ENCODE results near the gene DNAH5.
"Not testable (repeated sequence)": the region's sequence is repeated elsewhere in the genome, so short reads cannot be mapped to it uniquely, and the experiment has no call there.

DNAH5 gene, protein sequence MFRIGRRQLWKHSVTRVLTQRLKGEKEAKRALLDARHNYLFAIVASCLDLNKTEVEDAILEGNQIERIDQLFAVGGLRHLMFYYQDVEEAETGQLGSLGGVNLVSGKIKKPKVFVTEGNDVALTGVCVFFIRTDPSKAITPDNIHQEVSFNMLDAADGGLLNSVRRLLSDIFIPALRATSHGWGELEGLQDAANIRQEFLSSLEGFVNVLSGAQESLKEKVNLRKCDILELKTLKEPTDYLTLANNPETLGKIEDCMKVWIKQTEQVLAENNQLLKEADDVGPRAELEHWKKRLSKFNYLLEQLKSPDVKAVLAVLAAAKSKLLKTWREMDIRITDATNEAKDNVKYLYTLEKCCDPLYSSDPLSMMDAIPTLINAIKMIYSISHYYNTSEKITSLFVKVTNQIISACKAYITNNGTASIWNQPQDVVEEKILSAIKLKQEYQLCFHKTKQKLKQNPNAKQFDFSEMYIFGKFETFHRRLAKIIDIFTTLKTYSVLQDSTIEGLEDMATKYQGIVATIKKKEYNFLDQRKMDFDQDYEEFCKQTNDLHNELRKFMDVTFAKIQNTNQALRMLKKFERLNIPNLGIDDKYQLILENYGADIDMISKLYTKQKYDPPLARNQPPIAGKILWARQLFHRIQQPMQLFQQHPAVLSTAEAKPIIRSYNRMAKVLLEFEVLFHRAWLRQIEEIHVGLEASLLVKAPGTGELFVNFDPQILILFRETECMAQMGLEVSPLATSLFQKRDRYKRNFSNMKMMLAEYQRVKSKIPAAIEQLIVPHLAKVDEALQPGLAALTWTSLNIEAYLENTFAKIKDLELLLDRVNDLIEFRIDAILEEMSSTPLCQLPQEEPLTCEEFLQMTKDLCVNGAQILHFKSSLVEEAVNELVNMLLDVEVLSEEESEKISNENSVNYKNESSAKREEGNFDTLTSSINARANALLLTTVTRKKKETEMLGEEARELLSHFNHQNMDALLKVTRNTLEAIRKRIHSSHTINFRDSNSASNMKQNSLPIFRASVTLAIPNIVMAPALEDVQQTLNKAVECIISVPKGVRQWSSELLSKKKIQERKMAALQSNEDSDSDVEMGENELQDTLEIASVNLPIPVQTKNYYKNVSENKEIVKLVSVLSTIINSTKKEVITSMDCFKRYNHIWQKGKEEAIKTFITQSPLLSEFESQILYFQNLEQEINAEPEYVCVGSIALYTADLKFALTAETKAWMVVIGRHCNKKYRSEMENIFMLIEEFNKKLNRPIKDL (N-terminal part only)

DNA sequence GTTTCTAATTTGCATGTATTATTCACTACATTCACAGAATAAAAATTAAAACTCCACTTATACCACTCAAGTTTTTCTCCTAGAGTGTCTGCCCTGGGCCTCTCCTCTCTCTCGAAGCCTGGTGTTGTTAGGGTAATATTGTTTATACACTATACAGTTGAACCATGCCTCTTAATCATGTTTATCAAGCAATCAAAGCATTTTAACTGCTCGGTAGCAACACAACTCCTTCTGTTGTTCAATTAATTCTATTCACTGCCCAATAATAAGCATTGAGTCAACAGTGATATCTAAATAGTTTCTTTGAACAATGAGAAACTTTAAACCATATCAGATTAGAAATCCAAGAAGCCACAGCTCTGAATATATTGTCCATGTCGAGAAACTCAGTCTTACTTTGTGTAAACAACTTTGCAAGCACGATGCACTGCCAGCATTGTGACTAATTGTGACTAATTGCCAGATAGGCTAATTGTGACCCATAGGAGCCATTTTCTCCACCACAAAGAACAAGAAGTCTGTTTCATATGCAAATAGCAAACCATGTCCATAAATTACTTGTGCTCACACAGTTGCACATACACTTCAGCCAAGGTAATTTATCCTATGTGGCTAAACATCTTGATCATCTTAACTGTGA is at the start of gene DNAH5:
TSS of gene DNAH5 (minus strand) at position 129 of the 640 bp plus-strand sequence. CDS start 250 bp downstream, outside the sequence.
- Histone ChIP-seq H3K9me3 (ENCODE audit: low read length) (no peaks in the 10 kb centered on the region), H3K4me3 (ENCODE audit: low read depth in 1 of 2, low read length in 2 of 2) (no peak within 1 kb of the TSS), H3K4me1 (ENCODE audit: insufficient read depth, low read length) (no peaks in the 10 kb centered on the region), H3K9ac (ENCODE audit: low read length) (no peak within 1 kb of the TSS), H3K27me3 (ENCODE audit: control insufficient read depth in 1 of 2, insufficient read depth in 2 of 2, low read length in 2 of 2) (no peaks in the 10 kb centered on the region), H3K27ac (ENCODE audit: low read depth, low read length) (no peak within 1 kb of the TSS), H3K36me3 (ENCODE audit: insufficient read depth, low read length) (no peaks in the 10 kb centered on the region)

DNA sequence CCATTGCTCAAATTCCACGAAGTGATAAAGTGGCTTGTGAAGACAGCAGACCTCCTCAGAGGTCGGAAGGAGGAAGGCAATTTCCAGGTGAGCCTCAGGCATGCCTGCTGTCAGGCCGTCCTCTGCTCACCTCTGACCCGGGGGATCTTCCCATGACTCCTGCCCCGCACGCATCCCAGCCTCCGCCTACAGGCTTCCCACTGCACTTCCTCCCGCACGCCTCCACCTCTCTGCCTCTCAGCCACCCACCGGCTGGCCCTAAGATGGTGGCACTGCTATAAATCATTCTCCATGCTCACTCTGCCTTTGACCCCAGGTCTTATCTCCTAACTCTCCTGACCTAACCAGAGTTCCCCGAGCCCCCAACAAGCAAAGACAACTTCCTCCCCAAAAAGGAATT is 49.4 kb upstream of the DNAH5 start:
- Histone ChIP-seq H3K9ac (ENCODE audit: low read length) (no peak overlapping the region), H3K4me3 (ENCODE audit: low read depth in 1 of 2, low read length in 2 of 2) (no peak overlapping the region), H3K27me3 (ENCODE audit: control insufficient read depth in 1 of 2, insufficient read depth in 2 of 2, low read length in 2 of 2) (no peaks in the 10 kb centered on the region), H3K9me3 (ENCODE audit: low read length) (no peaks in the 10 kb centered on the region), H3K4me1 (ENCODE audit: insufficient read depth, low read length) (no peaks in the 10 kb centered on the region), H3K36me3 (ENCODE audit: insufficient read depth, low read length) (no peaks in the 10 kb centered on the region), H3K27ac (ENCODE audit: low read depth, low read length) (no peak overlapping the region)

DNA sequence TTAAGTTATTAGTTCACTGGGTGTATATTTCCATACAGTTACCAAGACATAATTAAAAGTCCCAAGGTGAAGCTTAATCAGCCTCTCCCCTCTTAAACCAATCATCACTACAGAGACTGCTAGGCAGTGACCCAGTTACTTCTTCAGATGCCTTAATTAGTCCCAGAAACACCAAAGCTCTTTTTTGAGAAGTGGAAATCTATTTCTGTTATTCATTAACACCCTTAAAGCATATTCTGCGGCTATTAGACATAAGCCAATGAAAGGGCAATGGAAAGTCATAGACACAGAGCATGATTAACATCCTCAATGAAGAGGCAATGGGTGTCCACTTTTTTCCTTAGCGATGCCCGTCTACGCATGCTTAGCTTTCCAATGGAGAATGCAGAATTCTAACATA is 48.3 kb upstream of the DNAH5 start:
- Histone ChIP-seq H3K27me3 (ENCODE audit: control insufficient read depth in 1 of 2, insufficient read depth in 2 of 2, low read length in 2 of 2) (no peaks in the 10 kb centered on the region), H3K4me1 (ENCODE audit: insufficient read depth, low read length) (no peaks in the 10 kb centered on the region), H3K9ac (ENCODE audit: low read length) (no peak overlapping the region), H3K9me3 (ENCODE audit: low read length) (no peaks in the 10 kb centered on the region), H3K4me3 (ENCODE audit: low read depth in 1 of 2, low read length in 2 of 2) (no peak overlapping the region), H3K27ac (ENCODE audit: low read depth, low read length) (no peak overlapping the region), H3K36me3 (ENCODE audit: insufficient read depth, low read length) (no peaks in the 10 kb centered on the region)

DNA sequence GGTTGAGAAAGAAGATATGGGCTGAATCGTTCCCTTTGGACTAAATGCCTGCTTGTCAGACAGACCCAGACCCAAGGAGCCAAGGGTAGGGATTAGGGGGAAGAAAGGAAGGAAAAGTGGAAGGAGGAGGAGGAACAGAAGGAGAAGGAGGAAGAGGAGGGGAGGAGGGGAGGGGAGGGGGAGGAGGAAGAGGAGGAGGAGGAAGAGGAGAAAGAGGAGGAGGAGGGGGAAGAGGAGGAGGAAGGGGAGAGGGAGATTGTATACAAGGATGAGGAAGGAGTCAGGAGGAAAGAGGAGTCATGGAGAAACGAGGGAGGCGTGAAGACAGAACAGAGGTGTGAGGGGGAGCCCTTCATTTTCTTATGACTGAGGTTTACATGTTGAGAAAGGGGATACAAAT is 46.9 kb upstream of the DNAH5 start:
- no peaks in the 10 kb centered on the region for H3K9me3 ChIP-seq (ENCODE audit: low read length)
- no peaks in the 10 kb centered on the region for H3K4me1 ChIP-seq (ENCODE audit: insufficient read depth, low read length)
- H3K27ac ChIP-seq (ENCODE audit: low read depth, low read length): no peak overlapping the region
- no peaks in the 10 kb centered on the region for H3K27me3 ChIP-seq (ENCODE audit: control insufficient read depth in 1 of 2, insufficient read depth in 2 of 2, low read length in 2 of 2)
- H3K4me3 ChIP-seq (ENCODE audit: low read depth in 1 of 2, low read length in 2 of 2): no peak overlapping the region
- H3K36me3 ChIP-seq (ENCODE audit: insufficient read depth, low read length): no peaks in the 10 kb centered on the region
- no peak overlapping the region for H3K9ac ChIP-seq (ENCODE audit: low read length)

DNA sequence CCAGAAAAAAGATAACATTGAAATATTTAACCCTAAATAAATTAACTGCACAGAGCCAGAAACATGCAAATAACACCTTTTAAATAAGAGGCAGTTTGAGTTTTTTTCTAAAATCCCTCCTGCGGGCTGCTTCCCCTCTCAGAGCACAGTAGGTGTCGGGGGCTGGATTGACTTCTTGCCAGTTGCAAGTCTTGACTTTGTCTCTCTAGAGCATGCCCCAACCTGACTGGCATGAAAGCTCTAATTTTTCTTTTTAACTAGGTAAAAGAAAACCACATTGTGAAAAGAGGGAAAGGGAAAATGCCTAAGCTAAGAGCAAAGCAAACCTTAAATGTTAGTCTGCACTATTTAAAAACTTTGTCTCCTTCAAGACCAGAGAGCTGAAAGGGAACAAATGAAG is 46.4 kb upstream of the DNAH5 start:
- Histone ChIP-seq H3K36me3 (ENCODE audit: insufficient read depth, low read length) (no peaks in the 10 kb centered on the region), H3K9me3 (ENCODE audit: low read length) (no peaks in the 10 kb centered on the region), H3K4me1 (ENCODE audit: insufficient read depth, low read length) (no peaks in the 10 kb centered on the region), H3K4me3 (ENCODE audit: low read depth in 1 of 2, low read length in 2 of 2) (no peak overlapping the region), H3K27ac (ENCODE audit: low read depth, low read length) (no peak overlapping the region), H3K9ac (ENCODE audit: low read length) (no peak overlapping the region), H3K27me3 (ENCODE audit: control insufficient read depth in 1 of 2, insufficient read depth in 2 of 2, low read length in 2 of 2) (no peaks in the 10 kb centered on the region)

DNA sequence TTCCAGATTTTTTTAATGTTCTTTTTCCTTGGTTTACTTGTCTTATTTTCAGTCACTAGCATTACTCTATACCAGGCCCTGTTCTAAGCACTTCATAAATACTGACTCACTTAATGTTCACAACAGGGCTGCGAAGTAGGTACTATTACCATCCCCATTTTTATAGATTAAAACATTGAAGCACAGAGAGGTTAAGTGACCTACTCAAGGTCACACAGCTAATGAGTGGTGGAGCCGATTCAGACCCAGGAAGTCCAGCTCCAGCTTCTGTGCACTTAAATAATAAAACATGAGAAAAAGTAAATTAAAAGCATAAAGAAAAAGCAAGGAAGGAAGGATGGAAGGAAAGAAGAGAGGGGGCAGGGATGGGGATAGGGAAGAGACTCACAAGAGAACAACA is 45.3 kb upstream of the DNAH5 start:
- Histone ChIP-seq H3K9me3 (ENCODE audit: low read length) (no peaks in the 10 kb centered on the region), H3K4me3 (ENCODE audit: low read depth in 1 of 2, low read length in 2 of 2) (no peak overlapping the region), H3K4me1 (ENCODE audit: insufficient read depth, low read length) (no peaks in the 10 kb centered on the region), H3K9ac (ENCODE audit: low read length) (no peak overlapping the region), H3K36me3 (ENCODE audit: insufficient read depth, low read length) (no peaks in the 10 kb centered on the region), H3K27ac (ENCODE audit: low read depth, low read length) (no peak overlapping the region), H3K27me3 (ENCODE audit: control insufficient read depth in 1 of 2, insufficient read depth in 2 of 2, low read length in 2 of 2) (no peaks in the 10 kb centered on the region)

DNA sequence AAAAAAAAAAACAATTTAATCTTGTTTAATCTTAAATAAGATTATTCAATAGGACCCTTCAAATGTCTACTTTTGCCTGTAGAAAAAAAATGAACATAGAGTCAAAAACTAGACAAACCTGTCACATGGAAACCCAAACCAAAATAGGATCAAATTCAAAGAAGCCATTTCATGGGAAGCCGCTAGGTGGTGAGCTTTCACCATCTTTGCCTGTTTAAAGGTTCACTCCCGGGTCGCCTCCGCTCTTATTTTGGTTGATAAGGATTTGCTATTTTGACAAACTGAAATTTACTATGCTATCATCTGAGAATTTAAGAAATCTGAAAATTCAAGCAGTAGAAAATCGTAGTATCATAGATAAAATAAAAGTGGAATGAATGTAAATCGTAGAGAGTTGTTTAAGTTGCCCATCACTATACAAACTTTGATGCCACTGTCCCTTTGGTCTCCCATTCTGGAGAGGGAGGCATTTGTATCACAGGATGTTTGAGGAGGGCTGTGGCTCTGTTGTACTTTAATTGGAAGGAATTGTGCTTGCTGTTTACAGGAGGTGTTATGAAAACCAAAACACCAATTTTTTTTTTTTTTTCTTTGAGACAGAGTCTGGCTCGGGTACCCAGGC is 43.5 kb upstream of the DNAH5 start:
- Histone ChIP-seq H3K27me3 (ENCODE audit: control insufficient read depth in 1 of 2, insufficient read depth in 2 of 2, low read length in 2 of 2) (no peaks in the 10 kb centered on the region), H3K9me3 (ENCODE audit: low read length) (no peaks in the 10 kb centered on the region), H3K4me1 (ENCODE audit: insufficient read depth, low read length) (no peaks in the 10 kb centered on the region), H3K9ac (ENCODE audit: low read length) (no peak overlapping the region), H3K4me3 (ENCODE audit: low read depth in 1 of 2, low read length in 2 of 2) (no peak overlapping the region), H3K27ac (ENCODE audit: low read depth, low read length) (no peak overlapping the region), H3K36me3 (ENCODE audit: insufficient read depth, low read length) (no peaks in the 10 kb centered on the region)

DNA sequence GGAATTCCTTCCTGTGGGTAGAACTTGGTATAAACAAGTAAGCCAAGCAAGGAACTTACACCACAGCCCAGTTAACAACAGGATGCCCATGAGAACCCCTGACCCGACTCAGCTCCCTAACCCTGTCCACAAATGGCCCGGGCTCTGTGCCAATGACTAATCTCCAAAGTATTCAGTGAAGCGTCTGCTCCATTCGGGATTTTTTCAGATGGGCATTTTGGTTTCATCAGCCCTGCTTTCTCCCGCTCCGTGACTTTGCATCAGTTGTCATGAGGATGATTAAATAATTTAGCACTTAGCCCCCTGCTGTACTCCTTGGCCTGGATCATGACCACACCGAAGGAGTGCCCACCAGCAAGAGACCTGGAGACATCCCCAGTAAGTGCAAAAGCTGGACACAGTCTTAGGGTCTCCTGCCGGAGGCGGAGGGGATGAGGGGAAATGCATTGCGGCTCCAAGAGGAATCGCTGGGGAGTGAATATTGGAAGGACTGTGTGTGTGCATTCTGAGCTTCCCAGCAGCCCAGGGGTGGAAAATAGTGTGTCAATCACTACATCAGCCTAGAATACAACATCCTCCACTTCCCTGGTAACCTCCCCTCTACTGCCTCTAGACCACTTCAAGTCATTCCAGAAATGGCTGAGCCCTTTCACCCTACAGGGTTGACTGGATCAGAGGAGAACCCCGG is 41.4 kb upstream of the DNAH5 start:
- Histone ChIP-seq H3K4me1 (ENCODE audit: insufficient read depth, low read length) (no peaks in the 10 kb centered on the region), H3K36me3 (ENCODE audit: insufficient read depth, low read length) (no peaks in the 10 kb centered on the region), H3K4me3 (ENCODE audit: low read depth in 1 of 2, low read length in 2 of 2) (no peak overlapping the region), H3K27ac (ENCODE audit: low read depth, low read length) (no peak overlapping the region), H3K9me3 (ENCODE audit: low read length) (no peaks in the 10 kb centered on the region), H3K27me3 (ENCODE audit: control insufficient read depth in 1 of 2, insufficient read depth in 2 of 2, low read length in 2 of 2) (no peaks in the 10 kb centered on the region), H3K9ac (ENCODE audit: low read length) (no peak overlapping the region)

DNA sequence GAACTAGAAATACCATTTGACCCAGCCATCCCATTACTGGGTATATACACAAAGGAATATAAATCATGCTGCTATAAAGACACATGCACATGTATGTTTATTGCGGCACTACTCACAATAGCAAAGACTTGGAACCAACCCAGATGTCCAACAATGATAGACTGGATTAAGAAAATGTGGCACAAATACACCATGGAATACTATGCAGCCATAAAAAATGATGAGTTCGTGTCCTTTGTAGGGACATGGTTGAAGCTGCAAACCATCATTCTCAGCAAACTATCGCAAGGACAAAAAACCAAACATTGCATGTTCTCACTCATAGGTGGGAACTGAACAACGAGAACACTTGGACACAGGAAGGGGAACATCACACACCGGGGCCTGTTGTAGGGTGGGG is 40.4 kb upstream of the DNAH5 start:
- H3K4me3 ChIP-seq (ENCODE audit: low read depth in 1 of 2, low read length in 2 of 2); H3K36me3 ChIP-seq (ENCODE audit: insufficient read depth, low read length); H3K27me3 ChIP-seq (ENCODE audit: control insufficient read depth in 1 of 2, insufficient read depth in 2 of 2, low read length in 2 of 2); H3K9ac ChIP-seq (ENCODE audit: low read length); H3K27ac ChIP-seq (ENCODE audit: low read depth, low read length); H3K9me3 ChIP-seq (ENCODE audit: low read length); H3K4me1 ChIP-seq (ENCODE audit: insufficient read depth, low read length): not testable (repeated sequence)
